ENCODE measurements around the gene GART.

The GART gene

GRCh38 chr21:33458861-33459260, 83.1 kb downstream of the GART start:
- DNase-seq: no peak

DNA sequence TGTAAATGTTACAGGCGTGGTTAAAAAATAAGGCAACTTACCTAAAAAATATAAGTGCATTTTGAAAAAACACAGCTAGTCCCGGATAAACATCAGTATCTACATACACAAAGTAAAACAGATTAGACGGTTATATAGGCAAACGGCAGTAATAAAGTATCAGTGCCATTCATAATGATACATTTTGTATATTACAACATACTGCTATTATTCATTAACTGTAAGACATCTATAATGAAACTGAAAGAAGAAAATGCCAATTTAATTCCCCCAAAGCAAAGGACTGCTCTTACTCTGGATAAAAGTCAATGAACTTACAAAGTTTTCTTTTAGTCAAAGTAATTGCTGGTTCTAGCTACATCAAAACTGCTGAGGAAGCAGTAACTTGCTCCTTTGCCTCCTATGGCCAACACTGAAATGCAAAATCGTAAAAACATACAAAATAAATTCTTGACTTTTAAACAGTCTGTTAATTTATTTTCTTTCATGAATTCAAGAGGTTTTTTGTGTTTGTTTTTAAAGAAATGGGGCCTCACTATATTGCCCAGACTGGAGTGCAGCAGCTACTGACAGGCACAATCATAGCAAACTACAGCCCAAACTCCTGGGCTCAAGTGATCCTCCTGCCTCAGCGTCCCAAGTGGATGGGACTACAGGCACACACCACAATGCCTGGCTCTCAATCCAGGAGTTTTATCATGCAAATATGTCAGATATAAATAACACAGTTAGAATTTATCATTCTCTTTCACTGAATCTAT, 86.1 kb downstream of the GART start:
- no peak for DNase-seq

Measured in CD4-positive, alpha-beta T cell treated with Interleukin-6 for 4 hours (primary cell).